GM18507 (cell line): Measurements from ENCODE around the gene IBA57.
"Not testable (repeated sequence)": the region's sequence is repeated elsewhere in the genome, so short reads cannot be mapped to it uniquely, and the experiment has no call there.

Experiments used
- DNase-seq: peaks from one replicate; pipeline ENCODE4 v3.0.0; 2011; ENCODE audit warnings: low read depth; ENCODE audit not compliant: insufficient read length; ENCODE audit errors: extremely low spot score
- FAIRE-seq: peaks from 2 replicates; lab custom pipeline; 2011; peaks lifted over from hg19 to GRCh38; lab: Jason Lieb, UNC

Gene IBA57

DNA sequence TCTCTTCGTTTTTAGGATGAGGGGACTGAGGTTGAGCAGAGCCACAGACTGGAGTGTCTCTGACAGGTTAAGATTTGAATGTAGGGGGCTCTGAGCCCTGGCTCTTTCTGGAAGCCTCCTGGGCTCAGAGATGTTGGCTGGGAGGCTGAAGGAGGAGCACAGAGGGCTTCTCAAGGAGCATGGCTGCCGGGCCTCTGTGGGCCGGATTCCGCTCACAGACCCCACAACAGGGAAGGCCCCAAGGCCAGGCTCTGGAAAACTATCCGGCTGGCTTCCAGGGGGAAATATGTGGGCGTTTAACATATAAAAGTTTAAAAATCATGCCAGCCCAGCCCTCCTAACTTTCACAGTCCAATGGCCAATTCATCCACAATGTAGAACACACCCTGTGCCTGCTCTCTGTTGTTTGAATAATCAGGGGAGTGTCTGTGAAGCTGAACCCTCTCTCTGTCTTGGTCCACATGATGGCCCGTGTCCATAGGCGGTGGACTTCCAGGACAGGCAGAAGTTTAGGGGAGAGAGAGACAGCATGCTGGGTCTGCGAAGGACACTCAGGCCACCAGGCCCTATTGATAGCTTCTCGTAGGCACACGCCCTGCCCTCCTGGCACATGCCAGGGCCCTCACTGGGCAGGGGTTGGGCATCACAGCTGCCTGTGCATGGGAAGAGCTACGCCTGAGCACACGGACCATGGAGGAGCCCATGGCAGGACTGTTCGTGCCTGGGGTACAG is 53.1 kb downstream of the IBA57 start:
- FAIRE-seq: no peak
- no peak for DNase-seq

DNA sequence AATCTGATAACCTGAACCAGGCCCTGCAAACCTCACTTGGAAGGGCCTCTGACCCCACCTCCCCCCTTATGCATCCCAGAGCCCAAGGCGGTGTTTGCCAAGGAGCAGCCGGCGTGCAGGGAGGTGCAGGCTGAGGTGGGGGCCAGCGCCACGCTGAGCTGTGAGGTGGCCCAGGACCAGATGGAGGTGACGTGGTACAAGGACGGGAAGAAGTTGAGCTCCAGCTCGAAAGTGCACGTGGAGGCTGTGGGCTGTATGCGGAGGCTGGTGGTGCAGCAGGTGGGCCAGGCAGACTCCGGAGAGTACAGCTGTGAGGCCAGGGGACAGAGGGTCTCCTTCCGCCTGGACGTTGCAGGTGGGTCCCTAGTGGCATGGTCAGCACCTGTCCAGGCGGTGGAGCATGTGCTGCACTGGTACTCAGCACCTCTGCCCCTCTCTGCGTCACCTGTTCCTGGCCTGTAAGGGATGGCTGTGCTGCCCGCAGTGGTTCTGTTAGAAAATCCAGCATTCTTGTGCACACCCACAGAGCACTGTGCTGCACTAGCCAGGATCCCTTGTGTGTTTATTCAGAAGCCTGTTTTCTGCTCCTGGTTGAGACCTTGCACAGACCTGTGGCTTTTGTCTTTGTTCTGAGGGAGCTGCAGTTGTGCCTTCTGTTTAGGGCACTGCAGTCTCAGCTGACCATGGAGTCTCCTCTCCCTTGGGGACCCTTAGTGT is 53.8 kb downstream of the IBA57 start:
- no peak for FAIRE-seq
- DNase-seq: no peak

DNA sequence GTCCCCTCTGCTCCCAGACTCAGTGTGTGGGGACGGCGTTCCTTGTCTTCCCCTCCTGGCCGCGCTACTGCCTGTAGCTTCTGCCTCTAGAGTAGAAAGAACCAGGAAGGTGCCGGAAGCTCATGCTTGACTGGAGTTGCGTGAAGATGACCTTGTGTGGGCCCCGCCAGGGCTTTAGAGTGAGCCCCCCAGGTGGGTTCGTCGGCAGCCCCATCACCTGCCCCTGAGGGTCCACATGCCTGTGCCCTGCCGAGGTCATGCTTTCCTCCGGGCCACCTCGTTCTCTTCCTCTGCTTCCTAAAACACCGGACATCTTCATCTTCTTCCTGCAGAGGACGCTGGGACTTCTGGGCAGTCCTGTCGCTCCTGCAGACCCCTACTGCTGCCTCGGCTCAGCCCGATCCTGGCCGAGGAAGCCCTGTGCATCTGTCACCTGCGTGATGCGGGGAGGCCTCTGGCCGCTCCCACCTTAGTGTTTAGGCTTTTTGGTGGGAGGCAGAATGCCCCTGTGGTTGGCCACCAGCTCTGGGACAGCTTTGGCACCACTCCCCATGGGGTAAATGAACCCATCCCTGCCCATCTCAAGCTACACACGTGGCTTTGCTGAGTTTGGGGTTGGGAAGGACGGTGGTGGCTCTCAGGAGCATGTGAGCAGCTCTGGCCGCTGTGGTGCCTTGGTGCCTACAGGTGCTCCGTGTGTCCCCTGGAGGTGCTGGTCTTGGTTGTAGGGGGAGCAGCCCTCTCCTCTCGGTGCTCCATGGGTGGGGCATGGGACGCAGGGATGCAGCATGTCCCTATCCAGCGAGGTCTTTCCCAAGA is 54.6 kb downstream of the IBA57 start:
- no peak for FAIRE-seq
- no peak for DNase-seq

DNA sequence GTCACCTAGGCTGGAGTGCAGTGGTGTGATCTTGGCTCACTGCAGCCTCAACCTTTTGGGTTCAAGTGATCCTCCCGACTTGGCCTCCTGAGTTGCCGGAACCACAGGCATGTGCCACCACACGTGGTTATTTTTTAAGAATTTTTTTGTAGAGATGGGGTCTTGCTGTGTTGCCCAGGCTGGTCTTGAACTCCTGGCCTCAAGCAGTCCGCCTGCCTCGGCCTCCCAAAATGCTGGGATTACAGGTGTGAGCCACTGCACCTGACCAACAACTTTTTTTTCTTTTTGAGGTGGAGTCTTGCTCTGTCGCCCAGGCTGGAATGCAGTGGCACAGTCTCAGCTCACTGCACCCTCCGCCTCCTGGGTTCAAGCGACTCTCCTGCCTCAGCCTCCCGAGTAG is 55.5 kb downstream of the IBA57 start:
- FAIRE-seq, DNase-seq: not testable (repeated sequence)

DNA sequence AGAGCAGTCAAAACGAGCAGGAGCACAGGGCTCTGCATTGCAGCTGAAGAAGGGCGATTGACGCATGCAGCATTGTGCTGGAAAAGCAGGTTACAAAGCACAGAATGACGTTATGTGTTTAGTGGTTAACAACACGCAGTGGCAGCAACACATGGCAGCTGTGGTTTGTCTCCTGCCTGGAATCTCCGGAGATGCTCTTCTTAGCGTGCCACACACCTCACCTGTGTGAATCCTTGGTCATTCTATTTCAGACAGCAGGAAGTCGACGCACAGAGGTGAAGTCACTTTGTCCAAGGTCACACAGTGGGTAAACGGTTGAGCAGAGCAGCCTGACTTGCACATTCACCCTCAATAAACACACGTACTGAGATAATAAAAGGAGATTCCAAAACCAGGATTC is 56.9 kb downstream of the IBA57 start:
- no peak for FAIRE-seq
- no peak for DNase-seq

DNA sequence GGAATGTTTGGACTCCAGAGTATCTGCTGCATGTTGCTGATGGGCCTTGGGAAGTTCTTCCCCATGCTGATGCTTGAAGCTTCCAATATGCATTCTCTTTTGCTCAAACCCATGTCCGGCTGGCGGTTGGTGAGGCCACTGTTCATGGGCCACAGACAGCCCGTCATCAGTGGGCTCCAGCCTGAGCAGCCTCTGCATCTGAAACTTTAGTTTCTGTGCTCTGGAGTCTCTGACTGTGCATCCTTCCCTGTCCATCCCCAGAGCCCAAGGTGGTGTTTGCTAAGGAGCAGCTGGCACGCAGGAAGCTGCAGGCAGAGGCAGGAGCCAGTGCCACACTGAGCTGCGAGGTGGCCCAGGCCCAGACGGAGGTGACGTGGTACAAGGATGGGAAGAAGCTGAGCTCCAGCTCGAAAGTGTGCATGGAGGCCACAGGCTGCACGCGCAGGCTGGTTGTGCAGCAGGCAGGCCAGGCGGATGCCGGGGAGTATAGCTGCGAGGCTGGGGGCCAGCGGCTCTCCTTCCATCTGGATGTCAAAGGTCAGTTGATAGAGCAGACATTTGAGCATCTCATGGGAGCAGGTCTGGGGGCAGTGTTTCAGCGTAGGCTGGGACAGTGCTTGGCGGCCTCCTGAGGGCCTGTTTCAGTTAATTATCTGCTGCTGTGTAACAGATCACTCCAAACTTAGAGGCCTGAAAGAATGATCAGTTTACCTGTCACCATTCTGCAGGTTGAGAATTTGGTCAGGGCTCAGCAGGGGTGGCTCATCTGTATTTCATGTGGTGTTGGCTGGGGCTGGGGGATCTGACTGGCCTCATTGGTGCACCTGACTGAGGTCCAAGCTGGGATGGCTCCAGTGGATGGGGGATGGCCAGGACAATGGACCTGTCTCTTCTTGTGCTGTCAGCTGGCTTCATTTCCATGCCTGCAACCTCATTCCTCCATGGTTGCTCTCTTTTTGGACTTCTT is 58.9 kb downstream of the IBA57 start:
- FAIRE-seq (no peak), DNase-seq (no peak)

DNA sequence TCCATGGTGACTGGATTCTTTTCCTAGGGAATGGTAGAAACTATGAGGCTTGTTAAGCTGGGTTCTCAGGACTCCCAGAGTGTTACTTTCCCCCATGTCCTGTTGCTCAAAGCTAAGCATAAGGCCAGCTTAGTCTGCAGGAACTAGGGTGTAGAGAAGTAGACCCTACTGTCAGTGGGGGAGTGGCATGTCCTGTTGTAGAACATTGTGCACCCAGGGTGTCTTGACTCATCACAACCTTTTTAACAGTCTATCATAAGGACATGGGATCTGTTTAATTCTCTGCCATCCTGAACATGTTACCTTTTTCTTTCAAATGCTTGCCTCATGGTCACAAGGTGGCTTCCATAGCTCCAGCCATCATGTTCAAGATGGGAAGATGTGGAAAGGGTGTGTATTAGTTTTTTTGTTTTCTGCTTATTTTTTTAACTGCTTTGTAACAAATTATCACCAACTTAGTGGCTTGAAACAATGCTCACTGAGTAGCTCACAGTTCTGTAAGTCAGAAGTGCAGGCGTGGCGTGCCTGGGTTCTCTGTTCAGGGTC is 59.6 kb downstream of the IBA57 start:
- no peak for DNase-seq

DNA sequence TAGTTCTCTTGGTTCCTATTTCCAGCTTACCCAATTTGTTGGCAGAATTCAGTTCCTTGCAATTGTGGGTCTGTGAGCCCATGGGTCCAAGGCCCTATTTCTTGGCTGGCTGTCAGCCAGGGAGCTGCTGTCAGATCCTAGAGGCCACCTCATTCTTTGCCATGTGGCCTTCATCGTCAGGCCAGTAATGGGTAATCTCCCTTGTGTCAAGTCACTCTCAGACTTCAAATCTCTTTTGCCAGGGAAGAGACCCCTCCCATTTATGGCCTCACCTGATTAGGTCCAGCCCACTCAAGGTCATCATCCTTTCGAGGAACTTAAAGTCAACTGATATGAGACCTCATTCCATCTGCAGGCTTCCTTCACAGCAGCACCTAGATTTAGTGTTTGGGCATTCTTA is 60.1 kb downstream of the IBA57 start:
- DNase-seq (no peak), FAIRE-seq (no peak)

More for the DNA sequence above, 59.6 kb downstream of the IBA57 start:
- no peak for FAIRE-seq

DNA sequence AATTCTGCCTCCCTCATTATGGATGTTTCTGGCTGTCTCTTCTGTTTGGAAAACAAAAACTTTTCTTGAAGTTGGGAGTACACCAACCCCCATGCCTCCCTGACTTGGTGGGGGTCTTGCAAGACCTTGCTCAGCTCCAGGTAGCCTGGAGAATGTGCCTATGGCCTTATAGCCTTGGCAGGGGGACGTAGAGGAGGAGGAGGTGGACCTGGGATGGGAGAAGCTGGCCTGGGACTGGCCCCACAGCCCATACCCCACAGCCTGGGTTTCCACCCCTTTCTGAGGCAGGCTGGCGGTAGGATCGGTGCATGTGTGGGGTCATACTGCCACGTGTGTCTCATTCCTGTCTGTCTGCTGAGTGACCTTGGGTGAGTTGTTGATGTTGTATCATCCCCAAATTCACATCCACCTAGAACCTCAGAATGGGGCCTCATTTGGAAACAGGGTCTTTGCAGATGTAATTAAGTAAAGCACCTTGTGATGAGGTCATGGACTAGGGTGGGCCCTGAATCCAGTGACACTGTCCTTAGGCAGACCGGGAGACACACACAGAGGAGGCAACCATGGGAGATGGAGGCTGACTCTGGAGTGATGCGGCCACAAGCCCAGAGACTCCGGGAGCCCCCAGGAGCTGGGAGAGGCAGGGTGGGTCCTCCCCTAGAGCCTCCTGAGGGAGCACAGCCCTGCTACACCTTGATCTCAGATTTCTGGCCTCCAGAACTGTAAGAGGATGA is 60.7 kb downstream of the IBA57 start:
- DNase-seq: no peak

DNA sequence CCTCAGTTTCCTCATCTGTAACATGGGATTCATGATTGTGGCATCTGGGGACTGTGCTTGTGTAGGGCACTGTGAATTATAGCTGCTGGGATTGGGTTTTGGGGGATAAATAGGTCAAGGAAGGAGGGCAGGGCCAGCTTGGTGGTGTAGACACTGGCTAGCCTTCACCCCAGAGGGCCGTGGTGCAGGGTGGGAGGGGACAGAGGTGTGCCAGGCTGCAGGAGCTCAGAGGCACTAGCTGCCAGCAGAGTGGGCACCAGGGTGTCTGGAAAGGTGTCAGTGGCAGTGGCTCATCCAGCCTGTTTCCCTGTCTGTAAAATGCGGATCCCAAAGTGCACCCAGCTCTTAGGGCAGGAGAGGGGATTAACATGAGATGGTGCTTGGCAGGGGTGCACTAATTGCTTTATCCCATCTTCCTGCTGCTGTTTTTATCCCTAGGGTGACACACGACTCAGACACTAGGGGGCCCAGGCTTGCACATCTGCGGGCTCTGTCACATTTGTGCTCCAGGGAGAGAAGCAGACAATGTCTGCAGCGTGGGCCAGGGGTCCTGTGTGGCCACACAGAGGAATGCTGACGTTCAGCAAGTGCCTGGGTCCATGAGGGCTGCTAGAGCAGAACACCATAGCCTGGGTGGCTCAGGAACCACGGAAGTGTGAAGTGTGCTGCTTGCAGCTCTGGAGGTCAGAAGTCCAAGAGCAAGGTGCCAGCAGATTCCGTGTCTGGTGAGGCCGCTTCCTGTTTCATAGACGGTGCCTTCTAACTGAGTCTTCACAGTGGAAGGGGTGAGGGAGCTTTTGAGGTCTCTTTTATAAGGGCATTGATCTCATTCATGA is 61.6 kb downstream of the IBA57 start:
- DNase-seq (no peak), FAIRE-seq (no peak)

More for the DNA sequence above, 60.7 kb downstream of the IBA57 start:
- no peak for FAIRE-seq

DNA sequence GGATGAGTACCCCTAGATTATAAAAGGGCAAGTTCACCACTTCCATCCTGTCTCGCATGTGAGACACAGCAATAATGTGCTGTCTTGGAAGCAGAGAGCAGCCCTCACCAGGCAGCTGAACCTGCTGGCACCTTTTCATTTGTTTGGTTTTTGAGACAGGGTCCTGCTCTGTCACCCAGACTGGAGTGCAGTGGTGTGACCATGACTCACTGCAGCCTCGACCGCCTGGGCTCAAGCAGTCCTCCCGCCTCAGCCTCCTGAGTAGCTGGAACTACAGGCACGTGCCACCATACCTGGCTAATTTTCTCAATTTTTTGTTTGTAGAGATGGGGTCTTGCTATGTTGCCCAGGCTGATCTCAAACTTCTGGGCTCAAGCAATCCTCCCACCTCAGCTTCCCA is 62.5 kb downstream of the IBA57 start:
- DNase-seq, FAIRE-seq: not testable (repeated sequence)

DNA sequence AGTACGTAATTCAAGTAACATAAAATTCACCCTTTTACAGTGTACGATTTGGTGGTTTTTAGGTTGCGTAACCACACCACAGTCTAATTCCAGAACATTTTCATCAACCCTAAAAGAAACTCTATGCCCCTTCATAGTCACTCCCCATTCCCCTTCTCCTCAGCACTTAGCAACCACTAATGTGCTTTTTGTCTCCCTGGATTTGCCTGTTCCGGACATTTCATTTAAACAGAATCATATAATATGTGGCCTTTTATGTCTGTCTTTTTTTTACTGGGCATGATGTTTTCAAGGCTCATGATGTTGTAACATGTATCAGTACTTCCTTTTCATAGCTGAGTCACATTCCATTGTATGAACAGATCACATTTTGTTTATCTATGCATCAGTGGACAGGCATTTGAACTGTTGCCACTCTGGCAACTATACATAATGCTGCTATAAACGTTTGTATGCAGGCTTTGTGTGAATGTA is 63.0 kb downstream of the IBA57 start:
- FAIRE-seq: no peak
- no peak for DNase-seq

DNA sequence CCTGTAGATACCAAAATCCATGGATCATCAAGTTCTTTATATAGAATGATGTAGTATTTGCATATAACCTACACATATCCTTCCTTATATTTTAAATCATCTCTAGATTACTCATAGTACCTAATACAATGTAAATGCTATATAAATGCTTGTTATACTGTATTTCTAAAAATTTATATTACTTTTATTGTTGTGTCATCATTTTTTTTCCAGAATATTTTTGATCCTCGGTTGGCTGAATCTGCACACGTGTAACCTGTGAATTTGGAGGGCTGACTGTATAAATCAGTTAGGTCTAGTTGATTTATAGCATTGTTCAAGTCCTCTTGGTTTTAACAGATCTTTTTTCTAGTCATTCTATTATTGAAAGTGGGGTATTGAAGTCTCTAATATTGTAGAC is 65.6 kb downstream of the IBA57 start:
- FAIRE-seq: no peak

More for the DNA sequence above, 65.6 kb downstream of the IBA57 start:
- DNase-seq: no peak
